ENCODE measurements around the gene TRMT11. TPM values are rescaled to one million over a fixed set of nuclear protein-coding genes. Genes with fewer than 3 reads are reported as not detected.

The TRMT11 gene
- total and polyA plus RNA-seq, 10 of the 15 experiments (the other 5 are each of a cell fraction or from before 2014, with no cell fraction given): 34.0 to 81.1 (median 43.7) TPM

DNA sequence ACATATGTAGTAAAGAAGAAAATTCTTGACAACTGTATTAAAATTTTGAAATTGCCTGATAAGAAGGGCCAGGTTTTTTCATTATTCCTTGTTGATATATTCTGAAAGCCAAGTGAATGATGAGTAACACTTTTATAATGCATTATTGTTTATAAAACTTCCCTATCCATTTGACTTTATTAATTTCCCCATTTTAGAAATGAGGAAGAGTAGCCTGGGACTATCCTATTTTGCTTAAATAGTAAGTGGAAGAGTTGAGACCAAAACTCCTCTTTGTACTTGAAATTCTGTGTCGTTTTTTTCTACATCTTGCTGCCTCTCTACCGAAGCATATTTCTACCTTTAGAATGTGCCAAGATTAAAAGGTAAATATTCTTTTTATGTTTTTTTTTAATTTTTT, 39.7 kb downstream of the TRMT11 start (continued):
- no peak for TF ChIP-seq HDAC6 (IDR thresholded peaks at IDR 0.05; ENCODE audit: unreplicated experiment)
- TF ChIP-seq CBX5 (IDR thresholded peaks at IDR 0.05; ENCODE audit: low read depth): no peak

DNA sequence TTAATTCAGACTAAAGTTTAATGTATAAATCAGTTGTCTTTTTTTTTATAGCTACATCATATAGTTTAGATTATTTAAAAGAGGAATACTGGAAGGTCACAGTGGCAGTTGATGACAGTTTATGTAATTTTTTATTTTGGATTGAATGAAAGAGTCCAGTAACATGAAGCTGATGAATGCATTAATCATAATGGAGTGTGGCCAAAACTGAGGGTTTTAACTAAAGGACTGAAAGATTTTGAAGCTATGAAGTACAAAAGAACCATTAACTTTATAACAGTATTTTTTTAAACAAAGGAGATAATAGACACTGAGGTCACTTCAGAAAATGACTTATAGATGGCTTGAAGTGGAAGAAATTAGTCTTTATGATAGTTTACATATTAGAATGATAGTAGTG, 41.3 kb downstream of the TRMT11 start:
- H3K27ac ChIP-seq (ENCODE audit: control insufficient read depth, insufficient read depth): no peak overlapping the region
- no peaks in the 10 kb centered on the region for H4K20me1 ChIP-seq (ENCODE audit: control insufficient read depth, insufficient read depth)
- in situ Hi-C loops (cut with MboI): no loop called here
- H3K9me3 ChIP-seq (replicated peaks; ENCODE audit: control insufficient read depth, insufficient read depth, low read length): no peaks in the 10 kb centered on the region
- SMC1A ChIA-PET (ENCODE audit: uncharacterized antibody, unreplicated experiment): interaction anchor here (0.5 to 1.3 kb wide), 3 partner anchors 10 to 35 kb away, joined by 3 to 4 read pairs (median 4); no protein-coding TSS in a partner anchor
- no peak overlapping the region for H3K9ac ChIP-seq (ENCODE audit: control insufficient read depth, insufficient read depth, low read length)
- intact Hi-C loops (cut with micrococcal nuclease; ENCODE audit: unreplicated experiment): no loop called here
- no peak overlapping the region for H3K4me3 ChIP-seq
- ATAC-seq (no peak), DNase-seq (ENCODE audit: low read depth, low spot score) (no peak), FAIRE-seq (no peak)
- no peaks in the 10 kb centered on the region for H3K79me2 ChIP-seq (ENCODE audit: control insufficient read depth, insufficient read depth, low read length)
- H3K4me2 ChIP-seq (ENCODE audit: control insufficient read depth, insufficient read depth): no peak overlapping the region
- POLR2A ChIA-PET: interaction anchor here (0.6 kb wide), 1 partner anchor 33 kb away, joined by 3 read pairs; no protein-coding TSS in a partner anchor
- CTCF ChIA-PET: no interaction called here
- BruUV-seq (replicated peaks): no TSS peak
- TF ChIP-seq ZSCAN29 (IDR thresholded peaks at IDR 0.05): no peak
- no peak for TF ChIP-seq SMARCA5 (IDR thresholded peaks at IDR 0.05)
- TF ChIP-seq CHD4 (IDR thresholded peaks at IDR 0.05): no peak
- TF ChIP-seq NR2F1 (conservative IDR thresholded peaks at IDR 0.05): no peak
- no peak for TF ChIP-seq NR2C1 (IDR thresholded peaks at IDR 0.05)
- no peak for TF ChIP-seq ESRRA (IDR thresholded peaks at IDR 0.05; ENCODE audit: low read length)
- TF ChIP-seq IKZF2 (IDR thresholded peaks at IDR 0.05): no peak
- no peak for TF ChIP-seq RAD21 (IDR thresholded peaks at IDR 0.05; ENCODE audit: insufficient read depth, low read depth, low read length)
- no peak for TF ChIP-seq RB1 (IDR thresholded peaks at IDR 0.05; ENCODE audit: borderline replicate concordance)
- no peak for TF ChIP-seq BRCA1 (IDR thresholded peaks at IDR 0.05; ENCODE audit: low read depth, low read length)
- TF ChIP-seq DPF2 (IDR thresholded peaks at IDR 0.05): no peak
- H2AFZ ChIP-seq (ENCODE audit: control insufficient read depth, low read depth, low read length): no peak overlapping the region
- RAD21 ChIA-PET (ENCODE audit: unreplicated experiment): no interaction called here
- peaks cover 4 to 21% of the 10 kb centered on the region in 2 experiments for H3K36me3 ChIP-seq (ENCODE audit: control insufficient read depth in 2 of 2, insufficient read depth in 2 of 2, low read length in 1 of 2)
- no peaks in the 10 kb centered on the region for H3K4me1 ChIP-seq (ENCODE audit: control insufficient read depth, insufficient read depth, low read length)
- H3K27me3 ChIP-seq (replicated peaks in 1 of 2; ENCODE audit: control insufficient read depth in 2 of 2, insufficient read depth in 2 of 2, low read length in 1 of 2): no peaks in the 10 kb centered on the region
